ENCODE data around the gene CASP14.
"Not testable (repeated sequence)": the region's sequence is repeated elsewhere in the genome, so short reads cannot be mapped to it uniquely, and the experiment has no call there.

Gene CASP14

DNA sequence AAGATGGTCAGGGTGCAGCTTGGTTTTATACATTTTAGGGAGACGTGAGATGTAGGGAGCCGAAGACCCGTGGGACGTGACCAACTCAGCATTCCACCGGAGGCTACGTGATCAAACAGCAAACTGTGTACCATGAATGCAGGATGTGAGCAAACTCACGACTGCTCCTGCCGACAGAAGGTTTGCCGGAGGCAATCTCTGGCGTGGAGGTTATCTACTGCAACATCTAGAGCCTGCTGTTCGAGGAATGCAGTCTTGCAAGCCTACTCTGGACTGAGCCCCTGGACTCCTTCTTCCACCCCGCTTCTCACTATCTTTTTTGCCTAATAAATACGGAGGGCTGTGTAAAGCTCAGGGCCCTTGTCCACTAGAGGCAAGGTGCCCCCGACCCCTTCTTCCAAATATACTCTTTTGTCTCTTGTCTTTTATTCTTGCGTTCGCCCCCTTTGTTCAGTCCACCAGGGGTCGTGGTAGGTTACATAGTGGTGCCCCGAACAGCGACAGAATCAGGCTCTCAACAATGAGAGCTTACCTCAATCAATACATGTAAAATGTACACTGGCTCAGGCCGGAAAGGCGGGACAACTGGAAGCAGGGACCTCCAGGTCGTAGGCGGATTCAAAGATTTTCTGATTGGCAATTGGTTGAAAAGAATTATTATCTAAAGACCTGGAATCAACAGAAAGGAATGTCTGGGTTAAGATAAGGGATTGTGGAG, 23.8 kb downstream of the CASP14 start:
- no peak for DNase-seq

- DNase-seq = no peak
Observed at GRCh38 chr19:15074371-15074770, 25.1 kb downstream of the CASP14 start.

GRCh38 chr19:15075806-15076205, 26.5 kb downstream of the CASP14 start:
- no peak for DNase-seq

- not testable (repeated sequence) for DNase-seq
Observed at GRCh38 chr19:15080002-15080401, 30.7 kb downstream of the CASP14 start.

- no peak for DNase-seq
Observed at GRCh38 chr19:15081911-15082310, 32.6 kb downstream of the CASP14 start, which contains the start of gene OR1I1. OR1I1 (plus strand) TSS chr19:15082211; CDS start chr19:15087066, 4,855 bp downstream.

GRCh38 chr19:15087182-15087581, 37.9 kb downstream of the CASP14 start:
- DNase-seq = no peak

DNA sequence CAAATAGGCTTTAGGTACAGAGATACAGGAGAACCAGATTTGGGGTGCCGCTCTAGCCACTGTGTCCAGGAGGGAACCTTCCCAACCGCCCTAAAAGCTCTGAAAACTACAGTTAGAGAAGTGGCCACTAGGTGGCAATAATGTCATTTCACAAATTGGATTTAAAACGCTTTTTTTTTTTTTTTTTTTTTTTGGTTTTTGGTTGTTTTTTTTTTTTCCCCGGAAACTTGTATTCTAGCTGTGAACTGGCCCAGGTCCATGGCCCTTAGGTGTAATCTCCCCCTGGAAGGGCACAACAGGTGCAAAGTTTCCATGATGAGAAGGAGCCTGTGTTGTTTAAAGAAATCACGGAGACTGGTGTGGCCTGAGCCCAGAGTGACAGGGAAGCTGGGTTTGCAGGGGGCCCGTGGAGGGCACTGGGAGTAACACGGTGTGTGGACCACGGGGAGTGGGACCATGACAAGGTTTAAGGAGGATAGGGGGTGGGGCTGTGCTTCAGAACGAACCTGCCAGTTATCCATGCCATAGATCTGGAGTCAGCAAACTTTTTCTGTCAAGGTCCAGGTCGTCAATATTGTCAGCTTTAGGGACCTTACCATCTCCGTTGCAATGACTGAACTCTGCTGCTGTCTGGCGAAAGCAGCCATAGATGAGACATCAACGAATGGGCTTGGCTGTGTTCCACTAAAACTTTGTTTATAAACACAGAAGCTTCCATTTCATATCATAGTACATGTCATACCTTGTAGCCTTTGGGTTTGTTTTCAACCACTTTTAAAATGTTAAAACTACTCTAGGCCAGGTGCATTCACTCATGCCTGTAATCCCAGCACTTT, 42.9 kb downstream of the CASP14 start:
- DNase-seq = peak; percentile 65

- no peak for DNase-seq
Observed at GRCh38 chr19:15093001-15093400, 43.7 kb downstream of the CASP14 start.

DNA sequence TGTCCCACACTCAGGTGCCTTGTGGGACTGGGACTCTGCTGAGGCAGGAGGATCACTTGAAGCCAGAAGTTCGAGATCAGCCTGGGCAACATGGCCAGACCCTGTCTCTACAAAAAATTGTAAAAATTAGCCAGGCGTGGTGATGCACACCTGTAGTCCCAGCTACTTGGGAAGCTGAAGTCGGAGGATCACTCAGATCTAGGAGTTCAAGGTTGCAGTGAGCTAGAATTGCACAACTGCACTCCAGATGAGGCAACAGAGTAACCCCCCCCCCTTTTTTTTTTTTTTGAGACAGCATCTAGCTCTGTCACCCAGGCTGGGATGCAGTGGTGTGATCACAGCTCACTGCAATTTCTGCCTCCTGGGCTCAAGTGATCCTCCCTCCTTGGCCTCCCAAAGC, 46.9 kb downstream of the CASP14 start:
- DNase-seq = no peak

GRCh38 chr19:15097980-15098379, 48.7 kb downstream of the CASP14 start:
- not testable (repeated sequence) for DNase-seq

- no peak for DNase-seq
Observed at GRCh38 chr19:15098460-15098859, 49.2 kb downstream of the CASP14 start.

GRCh38 chr19:15099017-15099582, 49.8 kb downstream of the CASP14 start:
- no peak for DNase-seq

GRCh38 chr19:15101479-15102082, 52.3 kb downstream of the CASP14 start:
- DNase-seq = no peak

GRCh38 chr19:15104003-15104402, 54.7 kb downstream of the CASP14 start:
- no peak for DNase-seq

DNA sequence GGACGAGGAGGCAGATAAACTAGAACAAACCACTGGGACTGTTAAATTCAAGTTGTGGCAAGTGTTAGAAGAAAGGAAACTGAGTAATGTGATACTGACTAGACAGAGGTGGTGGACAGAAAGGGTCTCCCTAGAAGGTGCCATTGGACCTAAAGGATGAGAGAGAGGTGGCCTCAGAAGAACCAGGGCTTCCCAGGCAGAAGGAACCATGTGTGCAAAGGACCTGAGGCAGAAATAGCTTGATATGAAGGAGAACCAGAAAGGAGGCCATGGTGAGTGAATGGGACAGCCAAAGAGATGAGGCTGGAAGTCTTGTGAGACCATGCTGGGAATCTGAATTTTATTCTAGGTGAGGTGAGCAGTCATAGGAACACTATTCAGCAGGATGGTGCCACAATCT, 55.1 kb downstream of the CASP14 start:
- DNase-seq = no peak

DNA sequence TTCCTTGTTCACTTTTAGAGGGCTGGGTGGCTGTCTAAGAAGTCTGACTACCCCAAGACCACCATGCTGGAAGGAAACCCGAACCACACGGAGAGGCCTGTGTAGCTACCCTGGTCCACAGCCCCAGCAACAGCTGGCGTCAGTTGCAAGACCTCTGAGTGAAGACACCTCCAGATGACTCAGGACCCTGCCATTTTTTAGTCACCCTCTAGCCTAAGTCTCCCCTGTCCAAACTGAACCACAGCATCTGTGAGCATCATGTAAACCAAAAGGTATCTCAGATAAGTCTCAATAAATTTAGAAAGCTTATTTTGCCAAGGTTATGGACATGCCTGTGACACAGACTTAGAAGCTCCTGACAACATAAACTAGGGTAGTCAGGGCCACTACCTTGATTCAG, 55.8 kb downstream of the CASP14 start:
- no peak for DNase-seq

DNA sequence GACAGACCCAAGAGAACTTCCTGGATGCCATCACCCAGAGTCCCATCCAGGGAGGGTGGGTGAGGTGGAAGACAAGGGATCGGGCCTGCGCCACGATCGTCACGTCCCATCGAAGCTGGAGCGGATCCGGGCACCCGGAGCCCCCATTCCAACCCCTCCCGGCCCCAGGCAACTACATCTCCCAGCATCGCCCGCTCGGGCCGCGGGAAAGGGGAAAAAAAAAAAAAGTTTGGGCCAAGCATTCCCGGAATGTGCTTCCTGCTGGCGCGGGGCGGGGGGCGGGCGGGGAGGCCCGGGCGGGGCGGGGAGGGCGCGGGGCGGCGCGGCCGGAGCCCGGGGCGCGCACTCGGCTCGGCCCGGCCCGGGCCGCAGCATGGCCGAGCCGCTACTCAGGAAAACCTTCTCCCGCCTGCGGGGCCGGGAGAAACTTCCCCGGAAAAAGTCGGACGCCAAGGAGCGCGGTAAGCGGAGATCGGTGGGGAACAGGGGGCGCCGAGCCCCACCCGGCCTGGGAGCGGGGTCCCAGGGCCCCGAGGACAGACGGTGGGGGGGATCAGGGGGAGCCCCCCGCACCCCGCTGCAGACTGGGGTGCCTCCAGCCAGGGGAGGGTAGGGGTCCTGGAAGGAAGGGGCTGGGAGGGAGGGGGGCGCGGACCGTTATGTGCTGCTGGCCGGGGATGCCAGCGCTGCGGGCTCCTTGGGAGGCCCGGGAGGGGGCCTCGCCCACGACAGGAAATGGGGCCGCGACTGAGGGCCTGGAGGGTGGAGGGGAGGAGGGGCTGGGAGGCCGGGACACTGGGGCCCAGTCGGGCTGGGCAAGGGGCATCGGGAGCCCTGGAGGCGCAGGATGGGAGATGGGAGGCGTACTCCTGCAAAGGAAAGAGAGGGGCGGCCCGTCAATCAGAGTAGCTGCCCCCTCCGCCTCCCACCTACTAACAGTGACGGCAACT, 58.1 kb downstream of the CASP14 start, which contains the start of gene SYDE1:
Gene SYDE1, plus strand, starts transcription at position 341 of the 950 bp plus-strand sequence. Its CDS starts 33 bp downstream, at position 374.
- peak; percentile 87 for DNase-seq
